ENCODE data around the gene OTOG.

OTOG gene

DNA sequence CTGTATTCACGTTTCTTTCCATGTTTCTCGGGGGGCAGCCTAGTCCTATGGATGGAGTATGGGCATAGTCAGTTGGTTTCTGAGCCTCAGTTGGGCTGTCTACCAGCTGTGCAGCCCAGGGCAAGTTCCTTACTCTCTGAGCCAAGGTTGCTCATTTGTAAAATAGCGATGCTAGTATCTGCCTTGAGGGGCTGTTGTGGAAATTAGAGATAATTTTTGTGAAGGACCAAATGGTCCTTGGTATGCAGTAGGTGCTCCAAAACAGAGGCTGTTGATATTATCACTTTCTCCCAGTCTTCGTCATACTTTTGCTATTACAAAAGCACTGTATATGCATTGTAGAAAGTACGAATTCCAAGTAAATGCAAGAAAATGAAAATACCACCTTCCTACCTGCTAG, 89.7 kb downstream of the OTOG start:
- no peak for TF ChIP-seq CTCF (IDR thresholded peaks at IDR 0.05; ENCODE audit: low read depth, low read length)
- TF ChIP-seq POLR2A (IDR thresholded peaks at IDR 0.05; ENCODE audit: extremely low read depth, insufficient read length): no peak
- no peak for TF ChIP-seq MAX (IDR thresholded peaks at IDR 0.05; ENCODE audit: low read depth, low read length)
- TF ChIP-seq MYC (IDR thresholded peaks at IDR 0.05; ENCODE audit: low read depth, low read length): no peak
- no peak overlapping the region for H3K4me3 ChIP-seq (ENCODE audit: low read depth, low read length)
- DNase-seq (ENCODE audit: low read depth): no peak

- DNase-seq (ENCODE audit: low read depth): no peak
- TF ChIP-seq POLR2A (IDR thresholded peaks at IDR 0.05; ENCODE audit: extremely low read depth, insufficient read length): no peak
- TF ChIP-seq CTCF (IDR thresholded peaks at IDR 0.05; ENCODE audit: low read depth, low read length): no peak
- TF ChIP-seq MAX (IDR thresholded peaks at IDR 0.05; ENCODE audit: low read depth, low read length): no peak
- no peak for TF ChIP-seq MYC (IDR thresholded peaks at IDR 0.05; ENCODE audit: low read depth, low read length)
- no peak overlapping the region for H3K4me3 ChIP-seq (ENCODE audit: low read depth, low read length)
These were observed 90.8 kb downstream of the OTOG start for GRCh38 chr11:17637901-17638300.

DNA sequence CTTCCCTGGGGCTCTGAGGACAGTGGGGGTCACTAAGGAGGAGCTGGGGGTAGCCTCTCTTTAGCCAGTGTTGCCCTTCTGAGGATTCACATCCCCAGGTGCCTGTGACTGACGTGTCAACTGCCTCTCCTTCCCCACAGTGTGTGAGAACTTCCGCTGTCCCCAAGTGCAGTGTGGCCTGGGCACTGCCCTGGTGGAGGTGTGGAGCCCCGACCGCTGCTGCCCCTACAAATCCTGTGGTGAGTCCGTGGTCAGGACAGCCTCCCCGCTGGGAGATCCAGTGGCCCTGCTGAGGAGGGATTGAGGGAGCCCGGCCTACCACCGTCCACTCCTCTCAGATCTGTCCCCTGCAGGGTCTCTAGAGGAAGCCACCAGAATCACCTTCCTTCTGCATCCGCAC, 91.3 kb downstream of the OTOG start:
- DNase-seq (ENCODE audit: low read depth): no peak
- no peak for TF ChIP-seq POLR2A (IDR thresholded peaks at IDR 0.05; ENCODE audit: extremely low read depth, insufficient read length)
- TF ChIP-seq MYC (IDR thresholded peaks at IDR 0.05; ENCODE audit: low read depth, low read length): no peak
- no peak for TF ChIP-seq CTCF (IDR thresholded peaks at IDR 0.05; ENCODE audit: low read depth, low read length)
- TF ChIP-seq MAX (IDR thresholded peaks at IDR 0.05; ENCODE audit: low read depth, low read length): no peak
- H3K4me3 ChIP-seq (ENCODE audit: low read depth, low read length): no peak overlapping the region

DNA sequence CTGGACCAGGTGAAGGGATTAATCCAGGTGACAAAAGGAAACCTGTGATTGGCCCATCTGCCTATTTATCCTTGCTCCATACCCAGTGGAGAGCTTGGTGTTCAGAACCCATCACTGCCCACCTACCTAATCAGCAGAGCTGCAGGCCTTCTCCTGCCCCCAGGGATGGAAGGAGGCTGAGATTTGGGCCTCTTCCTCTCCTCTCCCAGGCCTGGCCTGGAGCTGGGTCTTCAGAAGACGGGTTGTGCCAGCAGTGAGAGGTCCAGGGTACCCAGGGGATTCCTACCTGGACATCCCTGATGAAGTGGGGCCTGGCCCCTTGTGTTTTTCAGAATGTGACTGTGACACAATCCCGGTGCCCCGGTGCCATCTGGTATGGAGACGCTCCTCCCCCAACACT, 92.0 kb downstream of the OTOG start:
- TF ChIP-seq POLR2A (IDR thresholded peaks at IDR 0.05; ENCODE audit: extremely low read depth, insufficient read length) (no peak), MYC (IDR thresholded peaks at IDR 0.05; ENCODE audit: low read depth, low read length) (no peak), CTCF (IDR thresholded peaks at IDR 0.05; ENCODE audit: low read depth, low read length) (no peak), MAX (IDR thresholded peaks at IDR 0.05; ENCODE audit: low read depth, low read length) (no peak)
- no peak overlapping the region for H3K4me3 ChIP-seq (ENCODE audit: low read depth, low read length)
- no peak for DNase-seq (ENCODE audit: low read depth)

GRCh38 chr11:17639781-17640180, 92.7 kb downstream of the OTOG start:
- no peak for TF ChIP-seq POLR2A (IDR thresholded peaks at IDR 0.05; ENCODE audit: extremely low read depth, insufficient read length)
- no peak for TF ChIP-seq MAX (IDR thresholded peaks at IDR 0.05; ENCODE audit: low read depth, low read length)
- no peak for TF ChIP-seq CTCF (IDR thresholded peaks at IDR 0.05; ENCODE audit: low read depth, low read length)
- no peak for TF ChIP-seq MYC (IDR thresholded peaks at IDR 0.05; ENCODE audit: low read depth, low read length)
- no peak for DNase-seq (ENCODE audit: low read depth)
- no peak overlapping the region for H3K4me3 ChIP-seq (ENCODE audit: low read depth, low read length)

Measured in NB4 (cell line).